ENCODE measurements around the gene HSFX1.

- no peak for TF ChIP-seq CTCF (IDR thresholded peaks at IDR 0.05)
- no peak for TF ChIP-seq POLR2AphosphoS5 (IDR thresholded peaks at IDR 0.05)
Observed at GRCh38 chrX:149799938-149800337, 26.1 kb downstream of the HSFX1 start.
